Stimulated activated CD4-positive, alpha-beta T cell treated with anti-CD3 and anti-CD28 coated beads, Interleukin-1b, Interleukin-23, amount 100 ng/mL, for 24 hours (primary cell): Measurements from ENCODE around the gene TIMP4.

ENCODE experiments used
- DNase-seq, 4 experiments: peaks; one replicate each; pipeline ENCODE4 v3.0.0-alpha.2; 2020; ENCODE audit warnings: low read depth in 4 of 4, low spot score in 1 of 4

Gene TIMP4

DNA sequence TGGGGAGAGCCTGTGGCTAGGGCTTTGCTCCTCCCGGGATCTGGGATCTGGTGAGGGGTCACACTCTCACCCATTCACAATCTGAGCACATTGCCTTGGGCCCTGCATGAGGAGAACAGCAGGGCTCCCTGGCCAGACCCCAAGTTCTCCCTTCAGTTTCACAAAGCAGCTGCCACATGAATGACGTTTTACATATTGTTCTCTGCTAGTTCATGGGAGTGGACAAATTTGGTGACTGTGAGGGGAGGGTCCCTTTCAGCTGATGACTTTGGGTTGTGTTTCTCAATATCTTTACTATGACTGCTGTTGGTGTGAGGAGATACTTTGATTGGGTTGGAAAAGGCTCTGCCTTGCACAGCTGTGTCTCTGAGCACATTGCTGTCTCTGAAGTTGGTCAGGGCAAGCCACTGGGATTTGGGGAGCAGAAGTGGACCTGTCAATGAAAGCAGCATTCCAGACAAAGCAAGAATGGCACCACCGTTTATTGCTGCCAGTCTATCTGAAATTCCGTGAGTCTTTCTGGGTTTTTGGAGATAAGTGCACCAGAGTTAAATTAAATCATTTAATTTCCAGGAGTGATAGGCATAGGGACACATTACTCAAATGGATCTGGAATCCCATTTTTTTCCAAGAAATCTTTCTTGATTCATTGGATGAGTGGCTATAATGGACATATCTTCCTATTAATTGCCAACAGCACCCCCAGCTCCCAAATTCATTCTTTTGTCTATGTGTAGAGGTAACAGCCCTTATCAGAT lies 10.3 kb downstream of the TIMP4 start:
- DNase-seq: no peak

DNA sequence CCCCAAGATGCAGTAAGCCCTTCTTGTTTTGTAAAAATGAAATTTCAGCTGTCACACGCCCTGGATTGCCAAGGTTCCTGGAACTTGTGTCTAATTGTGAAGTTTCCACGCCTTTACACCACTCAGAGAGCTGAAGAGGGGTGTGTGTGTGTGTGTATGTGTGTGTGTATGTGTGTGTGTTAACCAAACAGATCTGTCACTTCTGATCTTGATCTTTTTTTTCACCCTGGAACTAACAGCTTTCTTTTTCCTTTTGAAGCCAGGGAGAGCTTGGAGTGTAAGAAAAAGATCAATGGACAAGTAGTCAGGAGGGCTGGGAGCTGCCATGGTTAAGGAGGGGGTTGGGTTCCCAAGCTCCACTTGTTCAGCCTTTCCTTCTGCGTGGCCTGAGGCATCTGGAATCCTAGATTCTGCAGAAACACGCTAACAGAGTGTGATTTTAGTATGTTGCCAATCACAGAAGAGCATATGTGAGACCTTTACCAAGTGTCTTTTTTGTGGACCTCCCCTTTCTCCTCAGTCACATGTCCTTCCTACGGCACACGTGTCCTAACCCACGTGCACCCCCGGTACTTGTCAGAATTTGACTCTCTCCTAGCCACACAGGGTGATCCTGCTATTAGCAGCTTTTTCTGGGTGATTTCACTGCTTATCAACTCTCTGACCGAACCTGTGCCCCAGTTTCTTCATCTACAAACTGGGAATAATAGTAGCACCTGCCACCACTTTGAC lies 11.5 kb downstream of the TIMP4 start:
- DNase-seq: no peak

DNA sequence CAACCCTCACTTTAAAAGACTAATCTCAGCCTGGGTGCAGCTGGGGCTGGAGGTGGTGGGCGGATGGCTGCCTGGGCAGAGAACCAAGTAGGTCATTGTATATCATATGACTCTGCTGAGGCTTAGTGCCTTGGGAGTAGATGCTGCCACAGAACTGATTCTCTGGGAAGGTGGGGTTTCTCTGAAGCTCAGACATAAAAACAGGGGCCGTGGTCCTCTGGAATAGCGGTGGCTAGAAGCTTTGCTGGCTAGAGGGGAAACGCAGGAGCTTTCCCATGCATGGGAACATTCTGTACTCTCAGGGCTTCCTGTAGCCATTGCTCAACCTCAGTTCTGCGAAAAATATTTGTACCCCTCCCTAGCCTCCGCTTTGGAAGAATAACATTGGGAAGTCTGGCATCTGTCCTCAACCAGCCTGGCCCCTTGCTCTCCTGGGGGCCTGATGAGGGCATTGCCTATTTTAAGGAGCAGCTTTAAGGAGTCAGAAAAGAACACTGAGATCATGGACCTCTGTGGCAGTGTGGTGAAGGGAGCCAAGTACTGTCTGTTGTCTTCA lies 14.7 kb downstream of the TIMP4 start:
- no peak for DNase-seq

DNA sequence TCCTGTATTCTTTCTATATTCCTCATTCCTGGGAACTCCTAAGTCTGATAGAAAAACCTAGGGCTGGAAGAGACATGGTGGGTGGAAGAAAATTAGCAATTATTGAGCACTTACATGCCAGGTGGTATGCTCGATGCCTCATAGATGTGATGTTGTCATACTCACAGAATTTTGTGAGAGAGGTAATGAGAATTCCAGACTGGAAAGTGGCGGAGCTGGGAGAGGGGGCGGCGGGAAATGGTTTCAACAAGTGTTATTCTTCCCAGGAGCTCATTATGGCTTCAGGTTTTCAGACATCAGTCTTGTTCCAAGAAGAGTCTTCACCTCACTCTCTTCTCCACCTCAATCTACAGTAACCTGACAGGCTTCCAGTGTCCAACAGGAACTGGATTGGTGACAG lies 16.2 kb downstream of the TIMP4 start:
- no peak for DNase-seq

DNA sequence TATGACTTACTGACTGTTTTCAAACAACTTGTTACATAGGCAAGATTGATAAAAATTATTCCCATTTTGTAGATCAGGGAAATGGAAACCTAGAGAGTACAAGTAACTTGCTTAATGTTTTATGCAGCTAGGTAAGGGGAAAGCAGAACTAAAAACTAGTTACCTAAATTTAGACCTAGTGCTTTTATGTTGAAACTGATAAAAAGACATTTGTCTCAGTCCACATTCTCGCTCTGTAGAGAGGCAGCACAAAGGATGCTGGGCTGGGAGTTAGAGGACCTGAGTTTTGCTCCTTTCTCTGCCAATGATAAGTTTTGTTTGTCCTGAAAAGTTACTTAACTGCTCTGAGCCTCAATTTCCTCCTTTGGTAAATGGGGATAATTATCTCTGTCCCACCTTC lies 17.4 kb downstream of the TIMP4 start:
- no peak for DNase-seq

DNA sequence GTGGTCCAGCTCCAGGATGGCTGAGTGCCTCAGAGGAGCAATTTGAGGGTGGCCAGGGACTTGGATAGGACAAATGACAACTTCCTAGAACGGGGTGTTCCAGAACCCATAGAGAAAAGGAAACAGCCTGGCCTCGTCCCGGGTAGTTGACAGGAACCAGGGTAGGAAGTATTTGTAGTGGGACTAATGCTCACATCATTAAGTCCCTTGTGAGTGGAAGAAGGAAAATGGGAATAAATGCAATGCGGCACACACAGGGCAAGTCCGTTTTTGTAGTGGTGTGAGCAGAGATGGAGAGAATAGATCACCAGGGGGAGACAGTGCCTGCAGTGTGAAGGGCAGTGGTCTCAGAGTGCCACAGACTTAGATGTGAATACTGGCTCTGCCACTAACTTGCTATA lies 19.6 kb downstream of the TIMP4 start:
- no peak for DNase-seq

DNA sequence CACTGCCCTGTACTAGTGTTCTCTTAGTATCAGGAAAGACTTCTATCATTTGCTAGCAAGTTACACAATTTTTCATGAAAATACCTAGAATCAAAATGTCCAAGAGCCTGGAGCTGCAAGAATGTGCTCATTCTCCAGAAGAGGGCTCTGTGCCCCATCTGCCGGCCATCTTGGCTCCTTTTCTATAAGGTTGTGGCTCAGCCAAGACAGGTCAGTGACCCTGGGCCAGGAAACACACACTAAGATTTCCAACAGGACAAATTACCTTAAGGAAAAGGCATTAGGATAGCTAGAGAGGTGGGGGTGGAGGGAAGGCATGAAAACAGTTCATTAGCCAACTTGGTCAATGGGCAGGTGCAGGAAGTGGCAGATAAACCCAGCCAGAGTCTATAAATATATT lies 20.7 kb downstream of the TIMP4 start:
- no peak for DNase-seq

DNA sequence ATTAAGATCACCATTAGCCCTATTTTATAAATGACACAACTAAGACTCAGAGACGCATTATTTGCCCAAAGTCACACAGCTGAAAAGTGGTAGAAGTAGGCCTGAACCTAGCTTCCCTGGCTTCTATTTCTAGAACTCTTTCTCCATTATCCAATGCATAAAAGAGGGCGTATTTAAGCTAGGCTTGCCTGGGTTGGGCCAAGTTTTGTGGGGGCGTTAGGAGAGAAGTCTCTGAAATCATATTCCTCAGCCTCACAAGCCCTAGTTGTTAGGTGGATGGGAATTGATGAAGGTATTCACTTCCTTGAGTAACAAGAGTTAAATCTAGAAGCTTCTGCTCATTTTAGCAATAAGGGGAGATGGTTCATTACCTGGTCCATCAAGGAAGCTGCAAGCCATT lies 22.3 kb downstream of the TIMP4 start:
- no peak for DNase-seq

DNA sequence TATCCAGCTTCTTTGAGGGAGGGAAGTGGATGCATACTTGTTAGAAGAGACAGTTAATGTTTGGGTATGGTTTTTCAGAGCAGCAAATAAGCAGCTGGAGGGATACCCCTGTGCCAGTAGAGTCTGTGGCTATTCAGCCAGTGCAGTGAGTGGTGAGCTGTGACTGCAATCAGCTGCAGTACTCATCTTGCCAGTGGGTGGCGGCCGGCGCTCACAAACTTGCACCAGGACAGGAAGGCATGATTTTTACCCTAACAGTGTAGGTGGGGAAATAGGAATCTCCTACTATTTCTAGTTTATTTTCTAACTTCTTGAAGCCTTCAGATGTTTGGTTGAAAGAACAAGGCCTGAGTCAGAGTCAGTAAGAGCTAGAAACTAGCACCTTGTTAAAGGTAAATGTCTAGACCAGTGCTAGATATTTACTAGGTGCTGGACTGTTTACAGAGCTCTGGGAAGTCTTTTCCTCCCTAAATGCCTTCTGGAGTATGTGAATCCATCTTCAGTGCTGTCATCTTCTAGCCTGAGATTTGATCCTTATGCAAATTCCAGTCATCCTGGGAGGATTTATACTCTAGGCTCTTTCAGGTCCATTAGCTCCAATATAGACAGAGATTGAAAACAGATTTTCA lies 23.6 kb downstream of the TIMP4 start:
- peak; percentile 24 to 50 (median 33) for DNase-seq

DNA sequence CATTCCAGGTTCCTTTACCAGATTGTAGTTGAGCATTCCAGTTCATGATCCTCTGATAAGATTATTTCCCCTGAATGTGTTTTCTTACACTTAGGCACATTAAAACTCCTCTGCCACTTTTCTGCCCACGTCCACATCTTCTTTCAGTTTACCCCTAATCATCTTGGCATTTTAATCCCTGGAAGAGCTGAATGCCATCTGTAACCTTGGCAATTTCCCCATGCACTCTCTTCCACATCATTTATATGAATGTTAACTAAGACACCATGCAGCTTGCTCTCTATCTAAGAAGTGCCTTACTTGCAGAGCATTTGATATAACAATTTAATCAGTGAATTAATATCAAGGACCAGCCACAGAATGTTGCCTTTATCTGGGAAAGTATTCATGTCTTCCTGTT lies 25.8 kb downstream of the TIMP4 start:
- no peak for DNase-seq

DNA sequence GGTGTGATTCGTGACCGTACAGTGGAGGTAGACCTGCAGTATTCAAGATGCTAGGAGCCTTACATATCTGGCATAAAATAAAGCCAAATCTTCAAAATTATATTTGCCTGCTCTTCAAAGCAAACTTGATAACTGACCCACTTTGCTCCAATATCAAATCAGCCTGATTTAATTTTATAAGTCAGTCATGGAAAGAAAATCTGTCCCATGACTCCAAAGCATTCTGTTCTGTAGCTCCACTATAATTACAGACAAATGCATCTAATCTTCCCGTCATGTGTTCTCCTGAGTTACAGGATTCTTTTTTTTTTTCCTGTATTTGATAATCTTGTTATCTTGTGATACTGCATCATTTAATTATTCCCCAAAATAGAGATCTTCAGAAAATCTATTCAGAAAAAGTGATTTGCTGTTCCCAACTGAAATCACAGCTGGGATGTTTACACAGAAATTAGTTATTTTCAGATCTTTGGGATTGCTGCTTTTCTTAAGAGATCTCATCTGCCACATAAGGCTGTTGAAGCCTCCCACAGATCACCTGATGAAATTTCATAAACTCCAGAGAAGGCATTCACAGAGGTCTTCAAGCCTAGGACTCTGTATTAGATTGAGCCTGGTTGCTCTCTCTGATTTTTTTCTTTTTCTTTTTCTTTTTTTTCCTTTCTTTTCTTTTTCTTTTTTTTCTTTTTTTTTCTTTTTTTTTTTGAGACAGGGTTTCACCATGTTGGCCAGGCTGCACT lies 27.2 kb downstream of the TIMP4 start:
- DNase-seq: no peak

DNA sequence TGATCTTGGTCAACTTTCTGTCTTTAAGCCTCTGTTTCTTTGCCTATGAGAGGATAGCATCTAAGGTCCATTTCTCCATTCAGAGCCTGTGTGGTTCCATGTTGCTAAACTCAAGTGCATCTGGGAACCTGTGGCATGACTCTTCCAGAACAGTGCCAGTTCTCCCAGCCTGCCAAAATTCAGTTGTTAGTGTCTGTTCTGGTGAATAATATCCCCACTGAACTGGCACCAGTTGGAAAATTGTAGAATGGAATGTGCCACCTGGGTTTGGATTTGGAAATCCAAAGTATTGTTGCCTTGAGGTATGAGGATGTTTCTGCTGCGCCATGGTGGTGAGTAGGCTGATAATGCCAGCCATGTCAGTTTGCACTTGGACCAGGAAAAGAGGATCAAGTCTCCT lies 31.3 kb downstream of the TIMP4 start:
- DNase-seq: no peak

DNA sequence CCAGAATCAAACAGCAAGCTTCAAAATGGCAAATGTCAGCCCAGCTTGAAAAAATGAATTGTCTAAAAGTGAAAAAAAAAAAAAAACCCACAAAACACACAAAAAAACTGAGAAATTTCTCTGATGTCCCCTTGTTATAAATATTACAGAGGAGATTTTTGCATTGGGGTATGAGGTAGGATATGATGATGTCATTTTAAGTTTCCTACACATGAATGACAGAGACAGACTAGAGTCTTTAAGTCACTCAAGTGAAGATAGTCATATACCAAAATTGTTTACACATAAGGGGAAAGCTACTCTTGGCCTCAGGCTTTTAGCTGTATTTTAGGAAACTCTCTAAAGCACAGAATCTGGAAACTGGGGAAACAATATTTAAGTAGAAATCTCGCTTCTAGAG lies 32.9 kb downstream of the TIMP4 start:
- DNase-seq: no peak

DNA sequence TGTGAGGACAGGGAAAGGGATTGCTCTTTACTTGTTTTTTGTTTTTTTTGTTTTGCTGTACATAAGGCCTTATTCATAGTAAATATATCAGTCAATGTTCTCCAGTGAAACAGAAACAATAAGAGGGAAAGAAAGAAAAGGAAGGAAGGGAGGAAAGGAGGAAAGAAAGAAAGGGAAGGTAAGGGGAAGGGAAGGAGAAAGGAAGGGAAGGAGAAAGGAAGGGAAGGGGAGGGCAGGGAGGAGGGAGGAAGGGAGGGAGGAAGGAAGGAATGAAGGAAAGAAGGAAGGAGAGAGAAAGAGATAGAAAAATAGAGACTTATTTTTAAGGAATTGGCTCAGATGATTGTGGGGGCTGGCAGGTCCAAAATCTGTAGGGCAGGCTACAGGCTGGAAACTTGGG lies 37.2 kb downstream of the TIMP4 start:
- no peak for DNase-seq

DNA sequence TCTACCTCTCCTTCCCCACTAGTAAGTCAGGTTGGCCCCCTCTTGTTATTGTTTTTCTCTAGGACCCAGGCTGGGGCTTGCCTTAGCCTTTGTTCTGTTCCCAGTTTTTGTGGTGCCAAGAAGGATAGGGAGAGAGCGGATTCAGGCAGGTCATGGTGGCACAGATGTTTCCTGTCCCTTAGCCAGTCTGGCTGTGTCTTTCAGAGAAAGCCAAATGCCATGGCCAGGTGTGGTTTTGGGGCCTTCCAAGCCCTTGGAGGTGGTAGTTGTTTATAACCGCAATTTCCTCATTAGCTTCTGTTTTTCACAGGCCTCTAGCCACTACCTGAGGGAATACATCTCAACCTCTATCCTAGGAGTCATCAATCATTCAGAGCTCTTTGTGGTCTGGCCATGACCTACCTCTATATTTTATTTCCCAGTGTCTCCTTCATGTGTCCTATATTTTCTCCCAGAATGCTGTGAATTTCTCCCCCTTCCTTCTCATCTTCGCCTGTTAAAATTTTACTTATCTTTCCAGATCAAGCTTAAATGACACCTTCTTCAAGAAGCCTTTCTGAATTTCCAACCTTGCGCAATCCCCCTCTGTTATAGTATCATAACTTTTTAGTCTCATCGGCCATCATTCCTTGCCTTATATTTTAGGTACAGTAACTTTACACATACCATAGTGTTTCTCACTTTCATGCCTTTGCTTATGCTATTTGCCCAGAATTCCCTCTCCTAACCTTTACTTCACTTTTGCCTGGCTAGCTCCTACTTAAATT lies 38.2 kb downstream of the TIMP4 start:
- no peak for DNase-seq

DNA sequence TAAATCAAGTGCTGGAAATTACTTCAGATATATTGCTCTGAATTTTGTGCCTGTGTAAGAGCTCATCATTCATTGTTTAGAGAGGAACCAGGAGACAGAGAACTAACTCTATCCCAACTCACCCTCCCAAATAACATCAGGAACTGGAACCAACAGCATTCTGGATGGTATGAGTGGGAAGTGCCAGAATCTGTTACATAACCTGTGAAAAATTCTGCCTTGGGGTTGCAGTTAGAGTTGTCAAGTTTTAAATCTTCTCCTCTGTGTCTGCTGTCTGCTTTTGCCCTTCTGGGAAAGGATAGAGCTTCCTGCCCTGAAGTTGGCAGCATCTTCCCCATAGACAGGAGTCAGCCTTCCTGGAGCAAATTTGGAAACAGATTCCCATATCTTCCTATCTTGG lies 41.2 kb downstream of the TIMP4 start:
- no peak for DNase-seq

DNA sequence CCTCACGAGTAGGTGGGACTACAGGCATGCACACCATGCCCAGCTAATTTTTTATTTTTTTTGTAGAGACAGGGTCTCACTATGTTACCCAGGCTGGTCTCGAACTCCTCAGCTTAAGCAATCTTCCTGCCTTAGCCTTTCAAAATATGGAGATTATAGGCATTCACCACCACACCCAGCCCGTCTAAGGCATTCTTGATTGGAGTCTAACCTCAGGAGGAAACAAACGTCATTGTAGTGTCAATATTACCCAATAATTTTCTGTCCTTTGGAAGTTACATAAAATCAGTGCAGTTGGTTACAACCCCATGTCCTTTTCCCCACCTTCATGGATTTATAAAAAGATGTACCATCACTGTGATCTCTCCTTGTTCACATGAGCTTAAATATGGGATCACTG lies 41.8 kb downstream of the TIMP4 start:
- no peak for DNase-seq

DNA sequence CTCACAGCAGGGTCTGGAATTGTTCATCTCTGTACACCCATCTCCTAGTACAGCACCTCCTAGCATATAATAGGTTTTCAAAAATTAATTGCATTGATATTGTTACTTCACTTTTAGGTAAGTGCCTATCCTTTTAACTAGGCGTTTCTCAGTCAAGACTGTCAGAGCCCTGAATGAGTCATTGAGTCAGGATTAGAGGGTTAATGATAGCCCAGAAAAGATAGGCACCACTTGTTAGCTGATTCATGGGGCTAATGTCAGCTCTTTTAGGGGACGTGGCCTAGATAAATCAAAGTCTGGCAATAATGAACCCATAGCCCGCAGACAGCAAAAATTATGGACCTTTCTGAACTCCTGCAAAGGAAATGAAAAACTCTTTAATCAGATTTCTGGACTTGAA lies 42.9 kb downstream of the TIMP4 start:
- DNase-seq: no peak

DNA sequence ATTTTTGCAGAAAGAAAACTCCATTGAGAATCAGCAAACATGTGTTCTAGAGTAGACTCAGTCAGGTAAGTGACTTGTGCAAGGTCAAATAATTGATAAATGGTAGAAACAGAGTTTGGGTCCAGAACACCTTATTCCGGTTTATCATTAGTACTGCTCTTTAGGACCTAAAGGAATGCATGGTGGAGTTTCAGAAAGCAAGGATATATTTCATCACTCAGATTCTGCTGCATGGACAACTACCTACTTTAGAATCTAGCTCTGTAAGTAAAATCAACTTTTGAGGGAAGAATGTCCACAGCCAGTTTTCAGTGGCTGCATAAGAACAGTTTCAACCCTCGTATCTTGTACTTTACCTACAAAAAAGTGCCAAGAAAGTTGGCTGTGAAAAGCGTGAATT lies 43.6 kb downstream of the TIMP4 start:
- no peak for DNase-seq

DNA sequence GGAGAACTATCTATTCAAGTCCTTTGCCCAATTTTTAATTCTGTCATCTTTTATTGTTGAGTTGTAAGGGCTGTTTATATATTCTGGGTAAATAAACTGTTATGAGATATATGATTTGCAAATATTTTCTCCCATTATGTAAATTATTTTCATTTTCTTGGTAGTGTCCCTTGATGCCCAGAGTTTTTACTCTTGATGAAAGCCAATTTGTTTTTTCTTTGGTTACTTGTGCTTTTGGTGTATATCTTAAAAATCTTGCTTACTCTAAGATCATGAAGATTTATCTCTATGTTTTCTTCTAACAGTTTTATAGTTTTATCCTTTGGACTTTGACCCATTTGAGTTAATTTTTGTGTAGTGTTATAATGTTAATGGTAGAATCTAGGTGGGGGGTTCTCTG lies 44.5 kb downstream of the TIMP4 start:
- DNase-seq: no peak
